Large intestine (tissue), 3 donors: ENCODE results near the gene IL36B. TPM values are rescaled to one million over a fixed set of nuclear protein-coding genes. Genes with fewer than 3 reads are reported as not detected.

Experiments
- DNase-seq, 2 donors: peaks; one replicate each; pipeline versions ENCODE4 v3.0.0 to v3.0.0-alpha.2; 2013
- H3K27ac ChIP-seq: one replicate; pipeline ENCODE4 v1.5.1; 2013; ENCODE audit warnings: low read length
- H3K27me3 ChIP-seq: 2 replicates; pipeline ENCODE4 v1.6.1; 2013; ENCODE audit warnings: low read length; ENCODE audit not compliant: control insufficient read depth, insufficient read depth
- H3K36me3 ChIP-seq: 2 replicates; pipeline ENCODE4 v1.6.1; 2013; ENCODE audit warnings: low read length; ENCODE audit not compliant: control insufficient read depth, insufficient read depth
- H3K4me1 ChIP-seq: one replicate; pipeline ENCODE4 v1.6.1; 2013; ENCODE audit warnings: low read length; ENCODE audit not compliant: control insufficient read depth, insufficient read depth
- H3K4me3 ChIP-seq: one replicate; pipeline ENCODE4 v1.5.1; 2013; ENCODE audit warnings: low read length
- H3K9me3 ChIP-seq: one replicate; pipeline ENCODE4 v1.6.1; 2013; ENCODE audit warnings: mild to moderate bottlenecking, low read depth, low read length, moderate library complexity; ENCODE audit not compliant: control insufficient read depth
- WGBS: methylation state at CpG from one replicate; pipeline ENCODE4 v1.1.5; 2013; ENCODE audit warnings: low lambda C conversion rate; ENCODE audit not compliant: insufficient coverage; 5-methylcytosine and 5-hydroxymethylcytosine counted together
- polyA plus RNA-seq: library from polyadenylated mRNA; unstranded; fragments of 120-200 nt; gene quantifications from one replicate; pipeline ENCODE4 v1.2.1, GENCODE V29; 2013

The IL36B gene
- polyA plus RNA-seq, 1 donor: not detected

GRCh38 chr2:113064281-113064680, 11.6 kb upstream of the IL36B start:
- H3K4me3 ChIP-seq: no peak overlapping the region
- H3K9me3 ChIP-seq: no peaks in the 10 kb centered on the region
- H3K4me1 ChIP-seq: peaks cover 15% of the 10 kb centered on the region
- 60% methylated on average over 1 of the region's 5 CpGs for WGBS
- H3K27ac ChIP-seq: no peak overlapping the region
- H3K36me3 ChIP-seq: no peaks in the 10 kb centered on the region
- DNase-seq: no peak
- no peaks in the 10 kb centered on the region for H3K27me3 ChIP-seq

GRCh38 chr2:113061896-113062770, 9.5 kb upstream of the IL36B start:
- Histone ChIP-seq H3K9me3 (no peaks in the 10 kb centered on the region), H3K4me1 (peaks cover 3% of the 10 kb centered on the region), H3K36me3 (no peaks in the 10 kb centered on the region), H3K27me3 (no peaks in the 10 kb centered on the region), H3K4me3 (no peak overlapping the region), H3K27ac (no peak overlapping the region)
- 100% methylated on average over 1 of the region's 18 CpGs for WGBS
- DNase-seq: no peak

- H3K9me3 ChIP-seq: no peaks in the 10 kb centered on the region
- H3K27me3 ChIP-seq: no peaks in the 10 kb centered on the region
- no peak overlapping the region for H3K4me3 ChIP-seq
- H3K36me3 ChIP-seq: no peaks in the 10 kb centered on the region
- H3K4me1 ChIP-seq: peaks cover 3% of the 10 kb centered on the region
- H3K27ac ChIP-seq: no peak overlapping the region
- no peak for DNase-seq
- WGBS: no CpG with 5 or more reads among the region's 2 CpGs
These were observed 8.6 kb upstream of the IL36B start for GRCh38 chr2:113061241-113061640.

- Histone ChIP-seq H3K27ac (no peak overlapping the region), H3K27me3 (no peaks in the 10 kb centered on the region), H3K4me1 (peaks cover 3% of the 10 kb centered on the region), H3K4me3 (no peak overlapping the region), H3K9me3 (no peaks in the 10 kb centered on the region), H3K36me3 (no peaks in the 10 kb centered on the region)
- no peak for DNase-seq
- no CpG with 5 or more reads among the region's 1 CpG for whole genome bisulfite sequencing
These were observed 8.1 kb upstream of the IL36B start for GRCh38 chr2:113060796-113061195.

GRCh38 chr2:113060396-113060795, 7.7 kb upstream of the IL36B start:
- H3K27me3 ChIP-seq: no peaks in the 10 kb centered on the region
- H3K36me3 ChIP-seq: no peaks in the 10 kb centered on the region
- DNase-seq: no peak
- peaks cover under 1% of the 10 kb centered on the region for H3K9me3 ChIP-seq
- no peak overlapping the region for H3K4me3 ChIP-seq
- no peak overlapping the region for H3K27ac ChIP-seq
- H3K4me1 ChIP-seq: peaks cover 3% of the 10 kb centered on the region
- WGBS: no CpG with 5 or more reads among the region's 4 CpGs

- H3K4me1 ChIP-seq: peaks cover 3% of the 10 kb centered on the region
- H3K9me3 ChIP-seq: peaks cover 3% of the 10 kb centered on the region
- DNase-seq: no peak
- H3K27ac ChIP-seq: no peak within 1 kb of the TSS
- H3K27me3 ChIP-seq: no peaks in the 10 kb centered on the region
- H3K4me3 ChIP-seq: no peak within 1 kb of the TSS
- H3K36me3 ChIP-seq: no peaks in the 10 kb centered on the region
- no CpG with 5 or more reads among the region's 15 CpGs for WGBS
These were observed 6.6 kb upstream of the IL36B start, which contains the start of gene IL36RN for GRCh38 chr2:113058998-113059960. Gene IL36RN (plus strand): TSS chr2:113059198. CDS start chr2:113059439, 241 bp downstream.

- Histone ChIP-seq H3K4me1 (peaks cover 7% of the 10 kb centered on the region), H3K9me3 (peaks cover 3% of the 10 kb centered on the region), H3K27me3 (no peaks in the 10 kb centered on the region), H3K36me3 (no peaks in the 10 kb centered on the region), H3K4me3 (no peak overlapping the region), H3K27ac (no peak overlapping the region)
- 40% methylated on average over 2 of the region's 2 CpGs for WGBS
- DNase-seq: no peak
These were observed 5.8 kb upstream of the IL36B start for GRCh38 chr2:113058411-113058994.

GRCh38 chr2:113057117-113057516, 4.5 kb upstream of the IL36B start:
- no CpG with 5 or more reads among the region's 1 CpG for WGBS
- peak; percentile 23 to 67 for DNase-seq
- Histone ChIP-seq H3K36me3 (no peaks in the 10 kb centered on the region), H3K9me3 (peaks cover 3% of the 10 kb centered on the region), H3K4me1 (peaks cover 14% of the 10 kb centered on the region), H3K27me3 (no peaks in the 10 kb centered on the region), H3K4me3 (no peak overlapping the region), H3K27ac (peak overlapping the region; percentile 69)

GRCh38 chr2:113056521-113056920, 3.9 kb upstream of the IL36B start:
- H3K4me3 ChIP-seq: no peak overlapping the region
- no peaks in the 10 kb centered on the region for H3K36me3 ChIP-seq
- WGBS: no CpG with 5 or more reads among the region's 1 CpG
- peak; percentile 61 to 66 for DNase-seq
- peaks cover 3% of the 10 kb centered on the region for H3K9me3 ChIP-seq
- no peaks in the 10 kb centered on the region for H3K27me3 ChIP-seq
- peaks cover 14% of the 10 kb centered on the region for H3K4me1 ChIP-seq
- peak overlapping the region; percentile 69 for H3K27ac ChIP-seq

- DNase-seq: no peak
- Histone ChIP-seq H3K9me3 (peaks cover 8% of the 10 kb centered on the region), H3K4me3 (no peak overlapping the region), H3K36me3 (no peaks in the 10 kb centered on the region), H3K27ac (peak overlapping the region; percentile 86), H3K4me1 (peaks cover 14% of the 10 kb centered on the region), H3K27me3 (no peaks in the 10 kb centered on the region)
These were observed 1.4 kb upstream of the IL36B start for GRCh38 chr2:113054066-113054465.
